NB4 (cell line): ENCODE results near the gene ZNF423.

ENCODE experiments used
- DNase-seq: peaks from one replicate; pipeline ENCODE4 v3.0.0; 2010; ENCODE audit warnings: low read depth
- H3K4me3 ChIP-seq: one replicate; pipeline ENCODE4 v1.5.1; 2011; ENCODE audit warnings: mild to moderate bottlenecking, low read depth, low read length, moderate library complexity
- MYC ChIP-seq: IDR thresholded peaks from 2 replicates; pipeline ENCODE4 v1.6.1; 2011; ENCODE audit warnings: low read depth, low read length
- TF ChIP-seq, protein P1 (sequence below): IDR thresholded peaks from 2 replicates; pipeline ENCODE4 v1.6.1; 2011; ENCODE audit warnings: low read depth, low read length

The ZNF423 gene

DNA sequence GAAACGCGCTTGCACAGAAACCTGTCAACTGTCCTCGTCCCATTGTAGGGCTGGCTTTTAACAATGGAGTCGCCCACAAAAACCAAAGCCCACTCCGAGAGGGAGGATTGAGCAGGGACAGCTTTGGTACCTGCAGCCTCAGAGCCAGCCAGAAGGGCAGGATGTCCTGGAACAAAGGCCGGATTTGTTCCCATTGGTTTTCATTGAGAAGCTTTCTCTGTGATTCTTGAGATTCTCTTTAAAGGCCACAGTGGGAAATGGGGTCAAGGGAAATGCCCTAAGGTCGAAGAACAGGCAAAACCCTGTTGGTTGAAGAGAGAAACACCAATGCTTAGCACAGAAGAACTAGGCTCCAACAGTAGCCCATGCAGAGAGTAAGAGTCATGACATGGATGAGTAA, 416.9 kb downstream of the ZNF423 start:
- TF ChIP-seq MYC = no peak
- TF ChIP-seq, protein P1, sequence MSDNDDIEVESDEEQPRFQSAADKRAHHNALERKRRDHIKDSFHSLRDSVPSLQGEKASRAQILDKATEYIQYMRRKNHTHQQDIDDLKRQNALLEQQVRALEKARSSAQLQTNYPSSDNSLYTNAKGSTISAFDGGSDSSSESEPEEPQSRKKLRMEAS = no peak
- no peak overlapping the region for H3K4me3 ChIP-seq
- DNase-seq = no peak
